Fibroblast of villous mesenchyme (primary cell): ENCODE results near the gene TNP2. TPM values are rescaled to one million over a fixed set of nuclear protein-coding genes. Genes with fewer than 3 reads are reported as not detected.

Source experiments
- DNase-seq: peaks from one replicate; pipeline ENCODE4 v3.0.0-alpha.2; 2010; ENCODE audit warnings: low read depth
- H3K4me3 ChIP-seq: 2 replicates; pipeline ENCODE4 v1.5.1; 2011; ENCODE audit warnings: low read depth, mild to moderate bottlenecking, low read length
- CTCF ChIP-seq: IDR thresholded peaks from 2 replicates; pipeline ENCODE4 v1.5.1; 2012; ENCODE audit warnings: low read depth, mild to moderate bottlenecking, low read length; ENCODE audit not compliant: insufficient read depth
- total RNA-seq: library from RNA; depleted of rRNA; stranded (reverse); fragments of >200 nt; gene quantifications from 2 replicates; pipeline ENCODE4 v1.2.3, GENCODE V29; 2012

Gene TNP2
- total RNA-seq, 1 donor, result not detected

DNA sequence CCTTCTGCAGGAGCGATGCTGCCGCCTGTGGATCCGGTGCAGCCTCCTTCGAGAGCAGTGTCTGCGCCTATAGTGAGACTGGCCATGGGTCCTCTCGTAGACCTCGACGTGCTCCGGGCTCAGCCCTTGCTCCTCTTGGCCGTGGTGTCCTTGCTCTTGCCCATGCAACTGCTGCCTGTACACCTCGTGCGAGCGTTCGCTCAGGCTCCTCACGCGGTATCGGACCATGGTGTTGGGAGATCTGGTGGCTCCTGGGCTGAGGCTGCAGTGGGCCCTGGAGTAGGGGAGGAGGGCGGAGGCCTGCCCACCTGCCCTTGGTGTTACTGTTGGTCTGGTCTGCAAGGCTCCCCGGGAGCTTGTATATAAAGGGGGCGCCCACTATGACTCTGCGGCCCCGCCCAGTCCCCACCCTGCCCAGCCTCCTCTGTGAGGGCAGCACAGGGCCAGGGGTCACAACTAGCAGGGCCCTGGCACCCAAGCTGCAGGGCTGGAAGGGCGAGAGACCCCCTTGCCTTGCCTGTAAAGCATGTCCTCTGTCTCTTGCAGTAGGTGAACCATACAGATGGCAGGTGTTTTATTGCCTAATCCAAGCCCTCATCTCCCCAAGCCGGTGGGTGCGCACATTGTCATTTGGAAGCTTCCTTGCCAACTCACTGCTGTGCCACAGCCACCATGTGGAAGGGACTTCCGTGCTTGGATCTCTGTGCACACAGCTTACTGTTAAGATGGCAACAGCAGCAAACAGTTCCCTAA, 7.2 kb upstream of the TNP2 start, which contains the start of gene PRM2:
TSS of gene PRM2 (minus strand) at position 338 of the 753 bp plus-strand sequence. CDS start at position 228, 110 bp downstream.
- no peak for DNase-seq
- no peak within 1 kb of the TSS for H3K4me3 ChIP-seq
- no peak for TF ChIP-seq CTCF

GRCh38 chr16:11274964-11275363, 5.8 kb upstream of the TNP2 start:
- no peak for TF ChIP-seq CTCF
- H3K4me3 ChIP-seq, result no peak overlapping the region
- DNase-seq, result no peak

DNA sequence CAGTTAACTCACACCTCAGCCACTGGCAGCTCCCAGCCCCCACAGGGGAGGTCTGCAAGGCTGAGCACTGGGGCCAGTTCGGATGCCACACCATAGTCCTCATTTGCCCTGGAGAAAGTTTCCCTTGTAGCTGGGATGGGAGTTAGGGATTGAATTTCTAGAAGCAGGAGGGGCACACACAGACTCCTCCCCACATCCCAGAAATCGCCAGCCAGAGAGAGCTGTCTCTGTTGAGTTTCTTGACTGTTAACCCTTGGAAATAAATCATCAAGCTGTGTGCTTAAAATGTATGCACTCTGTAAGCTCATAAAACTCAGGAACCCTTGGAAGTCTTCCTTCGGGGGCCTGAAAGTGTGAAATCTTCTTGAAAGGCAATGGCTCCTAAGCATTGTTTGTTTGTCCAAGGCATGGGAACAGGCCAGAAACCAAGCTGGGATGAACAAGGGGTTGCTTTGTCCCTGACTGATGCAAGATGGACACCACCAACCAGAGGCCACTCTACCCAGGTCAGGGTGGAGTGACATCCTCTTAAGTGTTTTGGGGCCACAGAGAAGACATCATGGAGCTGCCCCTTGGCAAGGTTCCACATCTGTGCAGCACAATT, 4.7 kb upstream of the TNP2 start:
- no peak overlapping the region for H3K4me3 ChIP-seq
- TF ChIP-seq CTCF, result no peak
- DNase-seq, result peak; percentile 80

- DNase-seq, result no peak
Measured at GRCh38 chr16:11272921-11273720, 4.0 kb upstream of the TNP2 start, which contains the start of gene PRM3. Gene PRM3, minus strand, starts transcription at chr16:11273629. Its CDS starts 34 bp downstream, at chr16:11273595.

GRCh38 chr16:11272484-11272883, 3.4 kb upstream of the TNP2 start:
- H3K4me3 ChIP-seq, result no peak overlapping the region
- DNase-seq, result no peak
- TF ChIP-seq CTCF, result no peak

More at GRCh38 chr16:11272921-11273720, 4.0 kb upstream of the TNP2 start, which contains the start of gene PRM3:
- TF ChIP-seq CTCF, result no peak
- no peak within 1 kb of the TSS for H3K4me3 ChIP-seq

DNA sequence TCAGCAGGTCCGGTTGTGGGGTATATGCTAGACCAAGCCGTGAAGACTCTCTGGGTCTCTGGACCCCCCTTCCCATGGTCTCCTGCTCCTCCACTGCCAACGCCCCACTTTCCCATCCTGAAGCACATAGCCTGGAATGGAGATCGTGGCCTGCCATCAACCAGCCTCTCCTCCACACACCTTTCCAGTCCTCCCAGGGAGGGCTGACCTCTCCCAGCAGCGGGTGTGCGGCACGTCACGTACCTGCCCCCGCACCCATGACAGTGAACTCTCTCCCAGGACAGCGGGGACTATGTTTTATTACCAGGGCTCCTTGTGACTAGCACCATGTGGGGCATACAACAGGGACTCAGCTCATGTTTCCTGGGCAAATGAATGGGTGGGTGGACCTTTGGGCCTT, 2.5 kb upstream of the TNP2 start:
- no peak for DNase-seq
- TF ChIP-seq CTCF, result no peak
- H3K4me3 ChIP-seq, result no peak overlapping the region
